ENCODE data around the gene APOA4.

DNA sequence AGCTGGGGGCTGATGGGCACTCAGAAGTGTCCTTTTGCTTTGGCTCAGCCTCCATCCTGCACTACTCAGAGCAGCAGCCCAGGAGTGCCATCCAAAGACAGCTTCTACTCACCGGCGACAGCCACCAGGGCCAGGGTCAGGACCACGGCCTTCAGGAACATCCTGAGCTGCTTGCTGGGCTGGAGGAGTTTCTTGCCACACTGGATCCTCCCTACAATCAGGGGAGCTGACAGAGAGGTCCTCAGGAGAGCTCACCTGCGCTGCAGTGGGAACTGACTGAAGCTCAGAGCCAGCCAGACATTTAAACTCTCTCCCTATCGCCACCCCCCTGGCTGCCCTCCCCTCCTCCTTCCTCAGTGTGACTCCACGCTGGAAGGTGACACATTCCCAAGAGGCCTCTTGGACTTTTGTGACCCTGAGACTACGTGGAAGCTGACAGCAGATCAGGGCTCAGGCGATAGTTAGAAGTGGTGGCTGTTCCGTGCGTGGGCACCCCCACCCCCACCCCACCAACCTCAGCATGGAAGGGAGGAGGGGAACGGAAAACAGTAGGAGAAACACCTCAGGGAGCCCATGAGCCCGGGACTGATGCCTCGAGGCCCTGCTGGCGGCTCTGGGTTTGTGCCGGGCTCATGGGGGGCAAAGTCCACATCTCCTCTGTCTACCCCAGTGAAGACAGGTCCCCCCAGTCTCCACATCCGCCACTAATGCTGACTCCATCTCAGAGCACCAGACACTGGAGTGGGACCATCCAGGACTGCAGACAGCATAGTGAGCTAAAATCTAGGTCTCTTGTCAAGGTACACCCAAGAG is at the start of gene APOA4:
- TF ChIP-seq, protein P1, sequence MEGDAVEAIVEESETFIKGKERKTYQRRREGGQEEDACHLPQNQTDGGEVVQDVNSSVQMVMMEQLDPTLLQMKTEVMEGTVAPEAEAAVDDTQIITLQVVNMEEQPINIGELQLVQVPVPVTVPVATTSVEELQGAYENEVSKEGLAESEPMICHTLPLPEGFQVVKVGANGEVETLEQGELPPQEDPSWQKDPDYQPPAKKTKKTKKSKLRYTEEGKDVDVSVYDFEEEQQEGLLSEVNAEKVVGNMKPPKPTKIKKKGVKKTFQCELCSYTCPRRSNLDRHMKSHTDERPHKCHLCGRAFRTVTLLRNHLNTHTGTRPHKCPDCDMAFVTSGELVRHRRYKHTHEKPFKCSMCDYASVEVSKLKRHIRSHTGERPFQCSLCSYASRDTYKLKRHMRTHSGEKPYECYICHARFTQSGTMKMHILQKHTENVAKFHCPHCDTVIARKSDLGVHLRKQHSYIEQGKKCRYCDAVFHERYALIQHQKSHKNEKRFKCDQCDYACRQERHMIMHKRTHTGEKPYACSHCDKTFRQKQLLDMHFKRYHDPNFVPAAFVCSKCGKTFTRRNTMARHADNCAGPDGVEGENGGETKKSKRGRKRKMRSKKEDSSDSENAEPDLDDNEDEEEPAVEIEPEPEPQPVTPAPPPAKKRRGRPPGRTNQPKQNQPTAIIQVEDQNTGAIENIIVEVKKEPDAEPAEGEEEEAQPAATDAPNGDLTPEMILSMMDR (IDR thresholded peaks at IDR 0.05 in 4 of 5, conservative IDR thresholded peaks at IDR 0.05 in 1 of 5), result no peak
- TF ChIP-seq POLR2A (IDR thresholded peaks at IDR 0.05), result no peak
